HEK293 (cell line): ENCODE data around the gene CALML4.
A peak's percentile ranks its signal among the peaks of the same experiment; 100 is the strongest.

ENCODE experiments used
- CTCF ChIA-PET: fragments of 350-600 bp; formaldehyde crosslinking; extraction: SDS; loops from one replicate; lab custom pipeline; 2021; ENCODE audit warnings: antibody characterized with exemption; lab: Yijun Ruan, JAX
- POLR2A ChIA-PET: fragments of 300-600 bp; formaldehyde crosslinking; extraction: SDS; loops from one replicate; lab custom pipeline; 2020; ENCODE audit warnings: antibody characterized with exemption, inconsistent platforms; lab: Yijun Ruan, JAX
- H3K27ac ChIP-seq: fragments of 200-500 bp; sonication (Bioruptor generic); 2 replicates; pipeline ENCODE4 v1.5.1; 2014; ENCODE audit warnings: low read depth, low read length, control low read depth, inconsistent platforms; ENCODE audit errors: extremely low read depth
- H3K36me3 ChIP-seq, 2 experiments: fragments of 200-500 bp in 1 of 2; sonication (Bioruptor generic) in 1 of 2; 1 replicate in 1 of 2; 2 replicates in 1 of 2; pipeline ENCODE4 v1.5.1; 2014 to 2017; ENCODE audit warnings: inconsistent platforms in 2 of 2, low read length in 2 of 2; ENCODE audit not compliant: control insufficient read depth in 2 of 2, insufficient read depth in 1 of 2
- H3K4me1 ChIP-seq: fragments of 200-500 bp; sonication (Bioruptor generic); 2 replicates; pipeline ENCODE4 v1.5.1; 2014; ENCODE audit warnings: mild to moderate bottlenecking, low read length, inconsistent platforms; ENCODE audit not compliant: control insufficient read depth, insufficient read depth
- H3K4me3 ChIP-seq: 2 replicates; pipeline ENCODE4 v1.5.1; 2011; ENCODE audit warnings: low read depth, mild to moderate bottlenecking, control low read depth, low read length, moderate library complexity
- H3K9me3 ChIP-seq: fragments of 200-500 bp; sonication (Bioruptor generic); 2 replicates; pipeline ENCODE4 v1.5.1; 2014; ENCODE audit warnings: low read depth, low read length, inconsistent platforms; ENCODE audit not compliant: control insufficient read depth, insufficient read depth
- SCRT1 ChIP-seq: fragments of 450-650 bp; formaldehyde crosslinking; IDR thresholded peaks from 2 replicates; pipeline ENCODE4 v1.5.1; 2016; ENCODE audit warnings: missing biosample characterization, missing genetic modification characterization, borderline replicate concordance
- TRIM28 ChIP-seq: IDR thresholded peaks from 2 replicates; pipeline ENCODE4 v1.6.1; 2011; ENCODE audit warnings: low read length, control low read depth, borderline replicate concordance
- ZNF155 ChIP-seq: fragments of 450-650 bp; formaldehyde crosslinking; IDR thresholded peaks from 2 replicates; pipeline ENCODE4 v1.5.1; 2016; ENCODE audit warnings: missing biosample characterization, missing genetic modification characterization
- ZNF2 ChIP-seq: fragments of 450-650 bp; formaldehyde crosslinking; IDR thresholded peaks from 2 replicates; pipeline ENCODE4 v1.5.1; 2016; ENCODE audit warnings: missing biosample characterization, missing genetic modification characterization
- ZNF341 ChIP-seq: fragments of 450-650 bp; formaldehyde crosslinking; IDR thresholded peaks from 2 replicates; pipeline ENCODE4; 2016; ENCODE audit warnings: low read depth, missing biosample characterization, missing genetic modification characterization
- ZNF423 ChIP-seq: fragments of 450-650 bp; formaldehyde crosslinking; IDR thresholded peaks from 2 replicates; pipeline ENCODE4 v1.5.1; 2016; ENCODE audit warnings: missing biosample characterization, missing genetic modification characterization
- ZNF433 ChIP-seq: fragments of 450-650 bp; formaldehyde crosslinking; IDR thresholded peaks from 2 replicates; pipeline ENCODE4 v1.5.1; 2016; ENCODE audit warnings: missing biosample characterization, missing genetic modification characterization, low read depth
- ZNF624 ChIP-seq: fragments of 450-650 bp; formaldehyde crosslinking; IDR thresholded peaks from 2 replicates; pipeline ENCODE4 v1.5.1; 2017; ENCODE audit warnings: missing biosample characterization, missing genetic modification characterization
- ZNF785 ChIP-seq: fragments of 450-650 bp; formaldehyde crosslinking; IDR thresholded peaks from 2 replicates; pipeline ENCODE4 v1.5.1; 2016; ENCODE audit warnings: missing biosample characterization, missing genetic modification characterization
- ZNF792 ChIP-seq: fragments of 450-650 bp; formaldehyde crosslinking; IDR thresholded peaks from 2 replicates; pipeline ENCODE4 v1.5.1; 2016; ENCODE audit warnings: missing biosample characterization, missing genetic modification characterization
- ZXDB ChIP-seq: fragments of 450-650 bp; formaldehyde crosslinking; IDR thresholded peaks from 2 replicates; pipeline ENCODE4 v1.5.1; 2016; ENCODE audit warnings: missing biosample characterization, missing genetic modification characterization
- TF ChIP-seq, protein P1 (sequence below): fragments of 450-650 bp; IDR thresholded peaks from 2 replicates; pipeline ENCODE4 v1.5.1; 2018; ENCODE audit warnings: missing biosample characterization, missing genetic modification characterization
- TF ChIP-seq, protein P2 (sequence below): fragments of 450-650 bp; formaldehyde crosslinking; IDR thresholded peaks from 2 replicates; pipeline ENCODE4 v1.5.1; 2016; ENCODE audit warnings: missing biosample characterization, missing genetic modification characterization
- TF ChIP-seq, protein P3 (sequence below): fragments of 450-650 bp; formaldehyde crosslinking; optimal IDR thresholded peaks from 2 replicates; pipeline ENCODE3; 2016; ENCODE audit warnings: missing biosample characterization, mild to moderate bottlenecking, missing genetic modification characterization
- TF ChIP-seq, protein P4 (sequence below): fragments of 450-650 bp; formaldehyde crosslinking; IDR thresholded peaks from 2 replicates; pipeline ENCODE4 v1.5.1; 2016; ENCODE audit warnings: missing biosample characterization, missing genetic modification characterization, low read depth
- TF ChIP-seq, protein P5 (sequence below): fragments of 450-650 bp; formaldehyde crosslinking; IDR thresholded peaks from 2 replicates; pipeline ENCODE4 v1.5.1; 2017; ENCODE audit warnings: missing biosample characterization, mild to moderate bottlenecking, missing genetic modification characterization, moderate library complexity
- TF ChIP-seq, protein P6 (sequence below): fragments of 450-650 bp; formaldehyde crosslinking; IDR thresholded peaks from 2 replicates; pipeline ENCODE4 v1.5.1; 2017; ENCODE audit warnings: missing biosample characterization, missing genetic modification characterization
- TF ChIP-seq, protein P7 (sequence below): fragments of 450-650 bp; formaldehyde crosslinking; IDR thresholded peaks from 2 replicates; pipeline ENCODE4; 2016; ENCODE audit warnings: missing biosample characterization, missing genetic modification characterization

Gene CALML4

DNA sequence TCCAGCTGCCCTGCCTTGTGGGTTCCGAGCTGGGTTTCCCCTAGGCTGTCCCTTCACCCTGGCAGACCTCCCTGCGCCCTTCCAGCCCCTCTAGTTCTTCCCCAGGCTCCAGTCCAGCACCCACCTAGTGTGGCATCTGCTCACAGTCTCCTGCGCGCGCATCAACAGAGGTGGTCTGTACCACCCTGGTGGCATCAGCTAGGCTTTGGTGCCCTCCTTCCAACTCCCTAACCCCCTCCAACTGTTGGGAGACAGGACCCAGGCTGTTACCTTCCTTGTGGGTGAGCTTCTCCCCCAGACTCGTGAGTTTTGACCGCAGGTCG is 8.0 kb downstream of the CALML4 start:
- Histone ChIP-seq H3K4me1 (no peaks in the 10 kb centered on the region), H3K36me3 (peaks cover 0 to 39% of the 10 kb centered on the region in 2 experiments), H3K4me3 (no peak overlapping the region), H3K27ac (no peak overlapping the region), H3K9me3 (no peaks in the 10 kb centered on the region)
- ChIA-PET POLR2A (no interaction called here), CTCF (interaction anchor here (0.7 kb wide), 1 partner anchor 334 kb away, joined by 3 read pairs; no protein-coding TSS in a partner anchor)
- TF ChIP-seq ZNF433 (tag by site-specific recombination) (no peak), ZNF341 (peak; percentile 37; the same call in 1 of the 2 replicates)

DNA sequence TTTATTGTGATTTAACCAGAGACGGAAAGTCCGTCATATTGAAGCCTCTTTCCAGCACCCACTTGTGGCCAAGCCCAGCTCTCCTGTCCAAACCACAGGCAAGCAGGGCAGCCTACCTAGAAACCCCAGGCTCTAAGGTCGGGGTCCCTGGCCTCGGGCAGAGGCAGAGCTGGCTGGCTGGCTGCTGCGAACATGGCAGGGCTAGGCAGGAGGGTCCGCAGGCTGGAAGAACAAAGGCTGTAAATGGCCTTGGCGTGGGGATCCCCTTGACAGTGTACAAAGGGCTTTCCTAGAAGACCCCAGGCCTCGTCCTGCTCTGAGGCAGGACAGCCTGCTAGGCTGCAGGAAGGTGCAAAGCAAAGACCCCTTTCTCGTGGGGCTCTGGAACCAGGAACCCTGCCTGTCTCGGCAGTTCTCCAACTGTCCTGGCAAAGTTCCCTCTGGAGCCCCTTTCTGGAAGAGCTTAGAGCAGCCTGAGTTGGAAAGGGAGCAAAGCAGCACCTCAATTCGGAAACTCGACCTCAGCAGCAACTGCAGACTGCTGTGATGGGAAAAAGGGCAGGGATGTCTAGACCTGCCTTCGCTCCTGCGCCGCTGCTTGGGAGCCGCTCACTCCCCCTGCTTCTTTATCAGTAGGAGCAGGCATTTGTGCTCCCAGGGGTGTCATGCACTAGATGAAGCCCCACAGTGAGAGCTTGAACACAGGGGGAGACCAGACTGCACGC is 8.5 kb downstream of the CALML4 start:
- H3K4me1 ChIP-seq, result no peaks in the 10 kb centered on the region
- no peaks in the 10 kb centered on the region for H3K9me3 ChIP-seq
- H3K36me3 ChIP-seq, result peaks cover 0 to 44% of the 10 kb centered on the region in 2 experiments
- H3K27ac ChIP-seq, result no peak overlapping the region
- H3K4me3 ChIP-seq, result no peak overlapping the region
- CTCF ChIA-PET, result interaction anchor here (0.7 kb wide), 1 partner anchor 334 kb away, joined by 3 read pairs; no protein-coding TSS in a partner anchor
- POLR2A ChIA-PET, result interaction anchor here (1.2 kb wide), 1 partner anchor 82 kb away, joined by 3 read pairs; no protein-coding TSS in a partner anchor
- TF ChIP-seq TRIM28 (no peak), ZNF785 (tag by site-specific recombination) (no peak), ZNF155 (tag by site-specific recombination) (no peak), SCRT1 (no peak), ZXDB (tag by site-specific recombination) (no peak), ZNF792 (tag by site-specific recombination) (no peak), ZNF624 (tag by site-specific recombination) (no peak), ZNF423 (no peak), ZNF2 (tag by site-specific recombination) (no peak)
- TF ChIP-seq, protein P1, sequence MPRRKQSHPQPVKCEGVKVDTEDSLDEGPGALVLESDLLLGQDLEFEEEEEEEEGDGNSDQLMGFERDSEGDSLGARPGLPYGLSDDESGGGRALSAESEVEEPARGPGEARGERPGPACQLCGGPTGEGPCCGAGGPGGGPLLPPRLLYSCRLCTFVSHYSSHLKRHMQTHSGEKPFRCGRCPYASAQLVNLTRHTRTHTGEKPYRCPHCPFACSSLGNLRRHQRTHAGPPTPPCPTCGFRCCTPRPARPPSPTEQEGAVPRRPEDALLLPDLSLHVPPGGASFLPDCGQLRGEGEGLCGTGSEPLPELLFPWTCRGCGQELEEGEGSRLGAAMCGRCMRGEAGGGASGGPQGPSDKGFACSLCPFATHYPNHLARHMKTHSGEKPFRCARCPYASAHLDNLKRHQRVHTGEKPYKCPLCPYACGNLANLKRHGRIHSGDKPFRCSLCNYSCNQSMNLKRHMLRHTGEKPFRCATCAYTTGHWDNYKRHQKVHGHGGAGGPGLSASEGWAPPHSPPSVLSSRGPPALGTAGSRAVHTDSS (tag by site-specific recombination), result no peak
- TF ChIP-seq, protein P2, sequence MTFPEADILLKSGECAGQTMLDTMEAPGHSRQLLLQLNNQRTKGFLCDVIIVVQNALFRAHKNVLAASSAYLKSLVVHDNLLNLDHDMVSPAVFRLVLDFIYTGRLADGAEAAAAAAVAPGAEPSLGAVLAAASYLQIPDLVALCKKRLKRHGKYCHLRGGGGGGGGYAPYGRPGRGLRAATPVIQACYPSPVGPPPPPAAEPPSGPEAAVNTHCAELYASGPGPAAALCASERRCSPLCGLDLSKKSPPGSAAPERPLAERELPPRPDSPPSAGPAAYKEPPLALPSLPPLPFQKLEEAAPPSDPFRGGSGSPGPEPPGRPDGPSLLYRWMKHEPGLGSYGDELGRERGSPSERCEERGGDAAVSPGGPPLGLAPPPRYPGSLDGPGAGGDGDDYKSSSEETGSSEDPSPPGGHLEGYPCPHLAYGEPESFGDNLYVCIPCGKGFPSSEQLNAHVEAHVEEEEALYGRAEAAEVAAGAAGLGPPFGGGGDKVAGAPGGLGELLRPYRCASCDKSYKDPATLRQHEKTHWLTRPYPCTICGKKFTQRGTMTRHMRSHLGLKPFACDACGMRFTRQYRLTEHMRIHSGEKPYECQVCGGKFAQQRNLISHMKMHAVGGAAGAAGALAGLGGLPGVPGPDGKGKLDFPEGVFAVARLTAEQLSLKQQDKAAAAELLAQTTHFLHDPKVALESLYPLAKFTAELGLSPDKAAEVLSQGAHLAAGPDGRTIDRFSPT (tag by site-specific recombination), result no peak
- TF ChIP-seq, protein P3, sequence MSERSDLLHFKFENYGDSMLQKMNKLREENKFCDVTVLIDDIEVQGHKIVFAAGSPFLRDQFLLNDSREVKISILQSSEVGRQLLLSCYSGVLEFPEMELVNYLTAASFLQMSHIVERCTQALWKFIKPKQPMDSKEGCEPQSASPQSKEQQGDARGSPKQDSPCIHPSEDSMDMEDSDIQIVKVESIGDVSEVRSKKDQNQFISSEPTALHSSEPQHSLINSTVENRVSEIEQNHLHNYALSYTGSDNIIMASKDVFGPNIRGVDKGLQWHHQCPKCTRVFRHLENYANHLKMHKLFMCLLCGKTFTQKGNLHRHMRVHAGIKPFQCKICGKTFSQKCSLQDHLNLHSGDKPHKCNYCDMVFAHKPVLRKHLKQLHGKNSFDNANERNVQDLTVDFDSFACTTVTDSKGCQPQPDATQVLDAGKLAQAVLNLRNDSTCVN (tag by site-specific recombination), result no peak
- TF ChIP-seq, protein P4, sequence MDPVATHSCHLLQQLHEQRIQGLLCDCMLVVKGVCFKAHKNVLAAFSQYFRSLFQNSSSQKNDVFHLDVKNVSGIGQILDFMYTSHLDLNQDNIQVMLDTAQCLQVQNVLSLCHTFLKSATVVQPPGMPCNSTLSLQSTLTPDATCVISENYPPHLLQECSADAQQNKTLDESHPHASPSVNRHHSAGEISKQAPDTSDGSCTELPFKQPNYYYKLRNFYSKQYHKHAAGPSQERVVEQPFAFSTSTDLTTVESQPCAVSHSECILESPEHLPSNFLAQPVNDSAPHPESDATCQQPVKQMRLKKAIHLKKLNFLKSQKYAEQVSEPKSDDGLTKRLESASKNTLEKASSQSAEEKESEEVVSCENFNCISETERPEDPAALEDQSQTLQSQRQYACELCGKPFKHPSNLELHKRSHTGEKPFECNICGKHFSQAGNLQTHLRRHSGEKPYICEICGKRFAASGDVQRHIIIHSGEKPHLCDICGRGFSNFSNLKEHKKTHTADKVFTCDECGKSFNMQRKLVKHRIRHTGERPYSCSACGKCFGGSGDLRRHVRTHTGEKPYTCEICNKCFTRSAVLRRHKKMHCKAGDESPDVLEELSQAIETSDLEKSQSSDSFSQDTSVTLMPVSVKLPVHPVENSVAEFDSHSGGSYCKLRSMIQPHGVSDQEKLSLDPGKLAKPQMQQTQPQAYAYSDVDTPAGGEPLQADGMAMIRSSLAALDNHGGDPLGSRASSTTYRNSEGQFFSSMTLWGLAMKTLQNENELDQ (tag by site-specific recombination), result no peak
- TF ChIP-seq, protein P5, sequence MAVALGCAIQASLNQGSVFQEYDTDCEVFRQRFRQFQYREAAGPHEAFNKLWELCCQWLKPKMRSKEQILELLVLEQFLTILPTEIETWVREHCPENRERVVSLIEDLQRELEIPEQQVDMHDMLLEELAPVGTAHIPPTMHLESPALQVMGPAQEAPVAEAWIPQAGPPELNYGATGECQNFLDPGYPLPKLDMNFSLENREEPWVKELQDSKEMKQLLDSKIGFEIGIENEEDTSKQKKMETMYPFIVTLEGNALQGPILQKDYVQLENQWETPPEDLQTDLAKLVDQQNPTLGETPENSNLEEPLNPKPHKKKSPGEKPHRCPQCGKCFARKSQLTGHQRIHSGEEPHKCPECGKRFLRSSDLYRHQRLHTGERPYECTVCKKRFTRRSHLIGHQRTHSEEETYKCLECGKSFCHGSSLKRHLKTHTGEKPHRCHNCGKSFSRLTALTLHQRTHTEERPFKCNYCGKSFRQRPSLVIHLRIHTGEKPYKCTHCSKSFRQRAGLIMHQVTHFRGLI (tag by site-specific recombination), result no peak
- TF ChIP-seq, protein P6, sequence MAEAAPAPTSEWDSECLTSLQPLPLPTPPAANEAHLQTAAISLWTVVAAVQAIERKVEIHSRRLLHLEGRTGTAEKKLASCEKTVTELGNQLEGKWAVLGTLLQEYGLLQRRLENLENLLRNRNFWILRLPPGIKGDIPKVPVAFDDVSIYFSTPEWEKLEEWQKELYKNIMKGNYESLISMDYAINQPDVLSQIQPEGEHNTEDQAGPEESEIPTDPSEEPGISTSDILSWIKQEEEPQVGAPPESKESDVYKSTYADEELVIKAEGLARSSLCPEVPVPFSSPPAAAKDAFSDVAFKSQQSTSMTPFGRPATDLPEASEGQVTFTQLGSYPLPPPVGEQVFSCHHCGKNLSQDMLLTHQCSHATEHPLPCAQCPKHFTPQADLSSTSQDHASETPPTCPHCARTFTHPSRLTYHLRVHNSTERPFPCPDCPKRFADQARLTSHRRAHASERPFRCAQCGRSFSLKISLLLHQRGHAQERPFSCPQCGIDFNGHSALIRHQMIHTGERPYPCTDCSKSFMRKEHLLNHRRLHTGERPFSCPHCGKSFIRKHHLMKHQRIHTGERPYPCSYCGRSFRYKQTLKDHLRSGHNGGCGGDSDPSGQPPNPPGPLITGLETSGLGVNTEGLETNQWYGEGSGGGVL (tag by site-specific recombination), result no peak
- TF ChIP-seq, protein P7, sequence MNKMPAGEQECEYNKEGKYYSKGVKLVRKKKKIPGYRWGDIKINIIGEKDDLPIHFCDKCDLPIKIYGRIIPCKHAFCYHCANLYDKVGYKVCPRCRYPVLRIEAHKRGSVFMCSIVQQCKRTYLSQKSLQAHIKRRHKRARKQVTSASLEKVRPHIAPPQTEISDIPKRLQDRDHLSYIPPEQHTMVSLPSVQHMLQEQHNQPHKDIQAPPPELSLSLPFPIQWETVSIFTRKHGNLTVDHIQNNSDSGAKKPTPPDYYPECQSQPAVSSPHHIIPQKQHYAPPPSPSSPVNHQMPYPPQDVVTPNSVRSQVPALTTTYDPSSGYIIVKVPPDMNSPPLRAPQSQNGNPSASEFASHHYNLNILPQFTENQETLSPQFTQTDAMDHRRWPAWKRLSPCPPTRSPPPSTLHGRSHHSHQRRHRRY (tag by site-specific recombination), result no peak
